ENCODE results near the gene SUGCT. TPM values are rescaled to one million over a fixed set of nuclear protein-coding genes. Genes with fewer than 3 reads are reported as not detected.

SUGCT gene
- total and polyA plus RNA-seq, 9 of the 15 experiments (the other 6 are each of a cell fraction or from before 2014, with no cell fraction given): 0.58 to 2.5 (median 1.4) TPM

DNA sequence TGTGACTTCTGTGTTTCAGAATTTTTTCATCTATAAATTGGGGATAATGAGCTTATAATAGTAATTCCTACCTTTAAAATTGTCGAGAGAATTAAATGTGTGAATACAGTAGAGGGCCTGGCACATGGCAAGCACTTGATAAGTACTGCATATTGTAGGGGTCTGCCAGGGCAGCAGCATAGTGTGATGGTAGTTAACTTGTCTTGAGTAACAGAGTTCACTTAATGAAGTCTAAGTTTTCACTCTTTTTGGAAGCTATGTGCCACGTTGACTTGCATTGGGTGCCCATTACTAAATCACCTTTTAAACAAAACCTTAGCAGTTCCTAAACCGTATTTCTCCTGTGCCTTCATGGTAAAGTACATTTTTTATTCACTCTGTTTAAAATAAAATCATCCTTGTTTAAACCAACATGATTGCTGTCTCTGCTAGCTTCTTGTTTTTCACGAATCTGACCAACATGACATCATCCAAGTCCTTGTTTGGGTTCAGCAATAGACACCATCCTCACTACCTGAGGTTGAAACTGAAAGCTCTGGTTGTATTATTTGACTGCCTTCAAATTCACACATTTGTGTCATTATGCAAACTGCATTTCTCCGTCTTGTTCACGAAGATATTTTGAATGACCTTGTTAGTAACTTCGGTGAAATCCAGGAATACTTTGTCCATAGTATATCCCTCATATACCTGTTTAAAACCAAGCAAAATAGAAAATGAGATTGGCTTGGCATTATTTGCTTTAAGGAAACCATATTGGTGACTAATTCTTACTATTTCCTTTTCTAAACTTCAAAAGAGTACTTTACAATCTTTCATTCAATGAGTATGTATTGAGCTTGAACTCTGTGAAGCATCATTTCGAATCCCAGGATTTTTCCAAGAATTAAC lies 340.2 kb downstream of the SUGCT start:
- no TSS peak for BruUV-seq (replicated peaks)
- CTCF ChIA-PET (ENCODE audit: low intra/inter-chr PET ratio): no interaction called here

DNA sequence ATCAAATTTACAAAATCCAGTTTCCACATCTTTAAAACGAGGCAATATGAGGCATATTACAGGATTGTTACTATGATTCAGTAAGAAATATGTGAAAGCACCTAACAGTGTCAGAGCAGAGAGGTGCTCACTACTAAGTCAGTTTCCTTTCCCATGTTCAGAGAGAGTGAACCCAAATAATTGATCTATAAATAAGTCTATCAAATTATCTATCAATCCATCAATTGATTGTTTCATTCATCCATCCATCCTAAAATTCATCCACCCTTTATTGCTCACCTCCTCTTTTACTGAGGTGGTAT lies 340.8 kb downstream of the SUGCT start:
- FAIRE-seq: no peak
- no peak overlapping the region for H2AFZ ChIP-seq (ENCODE audit: low read depth, low read length)
- intact Hi-C loops (cut with micrococcal nuclease): no loop called here
- no peaks in the 10 kb centered on the region for H3K4me1 ChIP-seq (replicated peaks in 1 of 2; ENCODE audit: control insufficient read depth in 2 of 2, insufficient read depth in 2 of 2, low read length in 2 of 2)
- H3K9me3 ChIP-seq (replicated peaks; ENCODE audit: control insufficient read depth, insufficient read depth, low read depth, low read length): no peaks in the 10 kb centered on the region
- no peaks in the 10 kb centered on the region for H3K79me2 ChIP-seq (ENCODE audit: control insufficient read depth, insufficient read depth, low read length)
- no peak overlapping the region for H3K4me3 ChIP-seq
- ChIA-PET CTCF (ENCODE audit: low intra/inter-chr PET ratio) (no interaction called here), POLR2A (no interaction called here)
- no peak for ATAC-seq
- H3K9me1 ChIP-seq (ENCODE audit: control insufficient read depth, insufficient read depth, low read length): no peaks in the 10 kb centered on the region
- BruUV-seq (replicated peaks): no TSS peak
- H3K9ac ChIP-seq (ENCODE audit: insufficient read depth in 1 of 2, low read depth in 2 of 2, low read length in 2 of 2): no peak overlapping the region
- no peaks in the 10 kb centered on the region for H3K36me3 ChIP-seq (ENCODE audit: control insufficient read depth, insufficient read depth, low read length)
- in situ Hi-C loops (cut with MboI): no loop called here
- 0% methylated on average over 1 of the region's 1 CpG for WGBS (ENCODE audit: insufficient coverage, low coverage, missing lambda C conversion rate)
- no peak overlapping the region for H3K4me2 ChIP-seq (ENCODE audit: insufficient read depth, low read length)
- no peak for DNase-seq (ENCODE audit: extremely low read depth in 1 of 4, low spot score in 3 of 4)
- no peaks in the 10 kb centered on the region for H3K27me3 ChIP-seq (ENCODE audit: control insufficient read depth in 2 of 2, insufficient read depth in 2 of 2, low read length in 2 of 2)
- H4K20me1 ChIP-seq (replicated peaks; ENCODE audit: control insufficient read depth, insufficient read depth, low read length): no peaks in the 10 kb centered on the region
- no peak overlapping the region for H3K27ac ChIP-seq (ENCODE audit: extremely low read depth, low read depth, low read length)
- TF ChIP-seq, protein P1, sequence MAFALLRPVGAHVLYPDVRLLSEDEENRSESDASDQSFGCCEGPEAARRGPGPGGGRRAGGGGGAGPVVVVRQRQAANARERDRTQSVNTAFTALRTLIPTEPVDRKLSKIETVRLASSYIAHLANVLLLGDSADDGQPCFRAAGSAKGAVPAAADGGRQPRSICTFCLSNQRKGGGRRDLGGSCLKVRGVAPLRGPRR (CRISPR knock-in tag; IDR thresholded peaks at IDR 0.05): no peak
- TF ChIP-seq COPS2 (conservative IDR thresholded peaks at IDR 0.05): no peak
- TF ChIP-seq RBBP5 (IDR thresholded peaks at IDR 0.05; ENCODE audit: borderline replicate concordance, insufficient read depth, low read length, poor library complexity, severe bottlenecking): no peak
- TF ChIP-seq TRIM28 (IDR thresholded peaks at IDR 0.05): no peak
- TF ChIP-seq POLR3A (IDR thresholded peaks at IDR 0.05; ENCODE audit: borderline replicate concordance, extremely low read depth, insufficient read depth, insufficient read length): no peak
- no peak for TF ChIP-seq ATF7 (IDR thresholded peaks at IDR 0.05)
- TF ChIP-seq, protein P2, sequence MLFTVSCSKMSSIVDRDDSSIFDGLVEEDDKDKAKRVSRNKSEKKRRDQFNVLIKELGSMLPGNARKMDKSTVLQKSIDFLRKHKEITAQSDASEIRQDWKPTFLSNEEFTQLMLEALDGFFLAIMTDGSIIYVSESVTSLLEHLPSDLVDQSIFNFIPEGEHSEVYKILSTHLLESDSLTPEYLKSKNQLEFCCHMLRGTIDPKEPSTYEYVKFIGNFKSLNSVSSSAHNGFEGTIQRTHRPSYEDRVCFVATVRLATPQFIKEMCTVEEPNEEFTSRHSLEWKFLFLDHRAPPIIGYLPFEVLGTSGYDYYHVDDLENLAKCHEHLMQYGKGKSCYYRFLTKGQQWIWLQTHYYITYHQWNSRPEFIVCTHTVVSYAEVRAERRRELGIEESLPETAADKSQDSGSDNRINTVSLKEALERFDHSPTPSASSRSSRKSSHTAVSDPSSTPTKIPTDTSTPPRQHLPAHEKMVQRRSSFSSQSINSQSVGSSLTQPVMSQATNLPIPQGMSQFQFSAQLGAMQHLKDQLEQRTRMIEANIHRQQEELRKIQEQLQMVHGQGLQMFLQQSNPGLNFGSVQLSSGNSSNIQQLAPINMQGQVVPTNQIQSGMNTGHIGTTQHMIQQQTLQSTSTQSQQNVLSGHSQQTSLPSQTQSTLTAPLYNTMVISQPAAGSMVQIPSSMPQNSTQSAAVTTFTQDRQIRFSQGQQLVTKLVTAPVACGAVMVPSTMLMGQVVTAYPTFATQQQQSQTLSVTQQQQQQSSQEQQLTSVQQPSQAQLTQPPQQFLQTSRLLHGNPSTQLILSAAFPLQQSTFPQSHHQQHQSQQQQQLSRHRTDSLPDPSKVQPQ (CRISPR knock-in tag; IDR thresholded peaks at IDR 0.05; ENCODE audit: borderline replicate concordance): no peak
- TF ChIP-seq XRCC4 (IDR thresholded peaks at IDR 0.05; ENCODE audit: extremely low read depth, insufficient read depth, insufficient read length): no peak
- TF ChIP-seq MTA3 (IDR thresholded peaks at IDR 0.05; ENCODE audit: borderline replicate concordance): no peak
- TF ChIP-seq PCBP2 (IDR thresholded peaks at IDR 0.05; ENCODE audit: low read depth, low read length, poor library complexity, severe bottlenecking): no peak

More for the DNA sequence above, 340.2 kb downstream of the SUGCT start:
- no peak for DNase-seq (ENCODE audit: extremely low read depth in 1 of 4, low spot score in 3 of 4)
- Histone ChIP-seq H3K36me3 (ENCODE audit: control insufficient read depth, insufficient read depth, low read length) (no peaks in the 10 kb centered on the region), H4K20me1 (replicated peaks; ENCODE audit: control insufficient read depth, insufficient read depth, low read length) (no peaks in the 10 kb centered on the region), H3K4me3 (no peak overlapping the region), H3K9me1 (ENCODE audit: control insufficient read depth, insufficient read depth, low read length) (no peaks in the 10 kb centered on the region), H3K4me1 (replicated peaks in 1 of 2; ENCODE audit: control insufficient read depth in 2 of 2, insufficient read depth in 2 of 2, low read length in 2 of 2) (no peaks in the 10 kb centered on the region), H3K79me2 (ENCODE audit: control insufficient read depth, insufficient read depth, low read length) (no peaks in the 10 kb centered on the region), H2AFZ (ENCODE audit: low read depth, low read length) (no peak overlapping the region), H3K4me2 (ENCODE audit: insufficient read depth, low read length) (no peak overlapping the region), H3K9ac (ENCODE audit: insufficient read depth in 1 of 2, low read depth in 2 of 2, low read length in 2 of 2) (no peak overlapping the region), H3K27ac (ENCODE audit: extremely low read depth, low read depth, low read length) (no peak overlapping the region), H3K9me3 (replicated peaks; ENCODE audit: control insufficient read depth, insufficient read depth, low read depth, low read length) (no peaks in the 10 kb centered on the region), H3K27me3 (ENCODE audit: control insufficient read depth in 2 of 2, insufficient read depth in 2 of 2, low read length in 2 of 2) (no peaks in the 10 kb centered on the region)
- in situ Hi-C loops (cut with MboI): no loop called here
- intact Hi-C loops (cut with micrococcal nuclease): no loop called here
- TF ChIP-seq BRCA1 (IDR thresholded peaks at IDR 0.05) (no peak), BRCA1 (CRISPR knock-in tag; IDR thresholded peaks at IDR 0.05) (no peak), MYBL2 (IDR thresholded peaks at IDR 0.05; ENCODE audit: low read depth) (no peak), MYBL2 (CRISPR knock-in tag; IDR thresholded peaks at IDR 0.05; ENCODE audit: borderline replicate concordance) (no peak), ZNF282 (CRISPR knock-in tag; IDR thresholded peaks at IDR 0.05) (no peak), NR4A1 (CRISPR knock-in tag; IDR thresholded peaks at IDR 0.05) (no peak), NR4A1 (tag; IDR thresholded peaks at IDR 0.05) (no peak), HMG20B (CRISPR knock-in tag; IDR thresholded peaks at IDR 0.05) (no peak), MTA1 (IDR thresholded peaks at IDR 0.05; ENCODE audit: borderline replicate concordance) (no peak), SMAD2 (IDR thresholded peaks at IDR 0.05; ENCODE audit: low read depth, low read length) (no peak)
- no peak for FAIRE-seq
- ATAC-seq: no peak
- POLR2A ChIA-PET: no interaction called here
- 4% methylated on average over 8 of the region's 8 CpGs for WGBS (ENCODE audit: insufficient coverage, low coverage, missing lambda C conversion rate)

Data from K562 (cell line).